ENCODE results near the gene SNX30. TPM values are rescaled to one million over a fixed set of nuclear protein-coding genes. Genes with fewer than 3 reads are reported as not detected.

The SNX30 gene
- total RNA-seq, 1 experiment from 2014 or later: 32.5 TPM

DNA sequence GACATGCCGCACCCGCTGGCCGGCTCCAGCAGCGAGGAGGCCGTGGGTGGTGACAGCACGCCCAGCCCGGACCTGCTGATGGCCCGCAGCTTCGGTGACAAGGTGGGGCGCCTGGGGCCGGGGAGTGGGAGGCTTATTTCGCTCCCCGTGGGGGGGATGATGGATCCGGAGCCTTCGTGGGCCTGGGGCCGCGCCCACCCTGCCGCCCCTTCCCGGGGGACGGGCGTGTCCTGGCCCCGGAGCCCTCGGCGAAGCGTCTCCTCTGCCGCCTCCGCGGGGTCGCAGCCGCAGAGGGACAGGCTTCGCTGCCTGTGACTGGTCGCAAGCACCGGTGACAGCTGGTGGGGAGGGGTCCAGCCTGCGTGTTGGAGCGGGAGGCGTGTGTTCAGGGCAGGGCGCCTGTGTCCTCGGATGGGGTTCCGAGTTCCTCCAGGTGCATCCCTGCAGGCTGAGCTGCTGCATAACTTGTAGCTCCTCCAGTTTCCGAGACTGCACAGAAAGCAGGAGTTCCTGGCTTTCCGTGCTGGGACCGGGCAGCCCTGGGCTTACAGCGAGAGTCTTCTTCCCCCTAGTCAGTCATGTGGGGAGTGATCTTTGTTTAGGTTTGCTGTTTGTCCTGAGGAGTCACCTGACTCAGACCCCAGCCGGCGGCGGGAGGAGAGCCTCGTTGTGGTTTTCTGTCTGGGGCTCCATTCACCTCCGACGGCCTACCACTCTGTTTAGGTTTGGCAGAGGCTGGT lies 666 bp downstream of the SNX30 start:
- TF ChIP-seq CTCF (conservative IDR thresholded peaks at IDR 0.05) (no peak), EZH2 (IDR thresholded peaks at IDR 0.05; ENCODE audit: low read depth) (no peak)
- peak; percentile 68 to 69 for DNase-seq
- peaks cover 57% of the 10 kb centered on the region for H3K4me1 ChIP-seq (replicated peaks; ENCODE audit: insufficient read depth)
- H3F3A ChIP-seq (ENCODE audit: insufficient read depth, low read depth): peaks cover 45% of the 10 kb centered on the region
- H3K36me3 ChIP-seq (ENCODE audit: low read depth): no peaks in the 10 kb centered on the region
- H3K79me2 ChIP-seq (ENCODE audit: low read depth): peaks cover 47% of the 10 kb centered on the region
- ChIA-PET CTCF (interaction anchor here (0.6 to 0.7 kb wide), 3 partner anchors 62 to 438 kb away, joined by 5 to 10 read pairs (median 8); partner anchors contain the start of gene HSDL2), POLR2A (ENCODE audit: unreplicated experiment) (interaction anchor here (0.6 kb wide), 1 partner anchor 644 kb away, joined by 3 read pairs; no protein-coding TSS in a partner anchor)
- no peaks in the 10 kb centered on the region for H3K9me3 ChIP-seq (ENCODE audit: insufficient read depth, low read depth)
- no peaks in the 10 kb centered on the region for H3K9me2 ChIP-seq (ENCODE audit: insufficient read depth)
- intact Hi-C loops (cut with micrococcal nuclease; ENCODE audit: unreplicated experiment): loop anchor here (2.0 to 10.0 kb wide), 5 partner anchors 32 to 594 kb away; partner anchors contain the start of genes BSPRY, HSDL2, INIP and KIAA1958
- no peaks in the 10 kb centered on the region for H3K27me3 ChIP-seq (ENCODE audit: insufficient read depth, low read depth)
- no TSS peak for BruUV-seq (replicated peaks)
- H4K20me1 ChIP-seq (ENCODE audit: insufficient read depth): no peaks in the 10 kb centered on the region
- peak overlapping the region; percentile 98 for H3K4me3 ChIP-seq
- H3K4me2 ChIP-seq: peak overlapping the region; percentile 95
- peak overlapping the region; percentile 90 for H2AFZ ChIP-seq
- peak overlapping the region; percentile 47 for H3K27ac ChIP-seq

DNA sequence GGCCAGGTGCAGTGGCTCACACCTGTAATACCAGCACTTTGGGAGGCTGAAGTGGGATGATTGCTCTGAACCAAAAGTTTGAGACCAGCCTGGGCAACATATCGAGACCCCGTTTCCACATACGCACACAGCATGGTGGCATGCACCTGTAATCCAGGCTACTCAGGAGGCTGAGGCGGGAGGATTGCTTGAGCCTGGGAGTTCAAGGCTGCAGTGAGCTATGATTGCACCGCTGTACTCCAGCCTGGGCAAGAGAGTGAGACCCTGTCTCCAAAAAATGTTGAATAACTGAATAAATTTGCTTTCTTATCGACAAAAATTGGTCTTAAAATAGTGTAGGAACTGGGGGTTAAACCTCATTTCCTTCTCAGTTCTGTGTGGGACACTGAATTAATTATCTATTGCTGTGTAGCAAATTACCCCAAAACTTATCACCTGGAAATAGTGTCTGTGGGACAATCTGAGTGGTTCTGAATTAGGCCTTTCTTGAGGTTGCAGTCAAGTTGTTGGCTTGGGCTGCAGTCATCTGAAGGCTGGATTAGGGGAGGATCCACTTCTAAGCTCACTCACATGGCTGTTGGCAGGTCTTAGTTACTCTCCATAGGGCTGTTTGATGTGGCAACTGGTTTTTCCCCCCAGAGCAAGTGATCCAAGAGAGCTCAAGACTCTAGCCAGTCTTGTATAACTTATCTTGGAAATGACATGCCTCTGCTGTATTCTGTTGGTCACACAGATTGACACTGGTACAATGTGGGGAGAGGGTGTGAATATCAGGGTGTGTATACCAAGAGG lies 2.0 kb downstream of the SNX30 start:
- Histone ChIP-seq H3K36me3 (ENCODE audit: low read depth) (no peaks in the 10 kb centered on the region), H3K4me1 (replicated peaks; ENCODE audit: insufficient read depth) (peaks cover 70% of the 10 kb centered on the region), H3K4me2 (peak overlapping the region; percentile 95), H3K9me3 (ENCODE audit: insufficient read depth, low read depth) (no peaks in the 10 kb centered on the region), H3K79me2 (ENCODE audit: low read depth) (peaks cover 59% of the 10 kb centered on the region), H2AFZ (no peak overlapping the region), H3K4me3 (0 out of 2 replicates have a peak overlapping the region, but pooled peaks have one; percentile 98), H3K27me3 (ENCODE audit: insufficient read depth, low read depth) (no peaks in the 10 kb centered on the region), H3K9me2 (ENCODE audit: insufficient read depth) (no peaks in the 10 kb centered on the region), H3K27ac (peak overlapping the region; percentile 87), H4K20me1 (ENCODE audit: insufficient read depth) (no peaks in the 10 kb centered on the region), H3F3A (ENCODE audit: insufficient read depth, low read depth) (peaks cover 58% of the 10 kb centered on the region)
- TF ChIP-seq CTCF (conservative IDR thresholded peaks at IDR 0.05) (no peak), EZH2 (IDR thresholded peaks at IDR 0.05; ENCODE audit: low read depth) (no peak)
- TSS peak; percentile 3 for BruUV-seq (replicated peaks)
- intact Hi-C loops (cut with micrococcal nuclease; ENCODE audit: unreplicated experiment): loop anchor here (5.0 to 10.0 kb wide), 3 partner anchors 195 to 592 kb away; partner anchors contain the start of genes BSPRY, HSDL2 and WDR31
- no peak for DNase-seq
- POLR2A ChIA-PET (ENCODE audit: unreplicated experiment): interaction anchor here (0.6 kb wide), 1 partner anchor 398 kb away, joined by 11 read pairs; the partner anchor contains the start of gene SLC31A2
- CTCF ChIA-PET: no interaction called here

DNA sequence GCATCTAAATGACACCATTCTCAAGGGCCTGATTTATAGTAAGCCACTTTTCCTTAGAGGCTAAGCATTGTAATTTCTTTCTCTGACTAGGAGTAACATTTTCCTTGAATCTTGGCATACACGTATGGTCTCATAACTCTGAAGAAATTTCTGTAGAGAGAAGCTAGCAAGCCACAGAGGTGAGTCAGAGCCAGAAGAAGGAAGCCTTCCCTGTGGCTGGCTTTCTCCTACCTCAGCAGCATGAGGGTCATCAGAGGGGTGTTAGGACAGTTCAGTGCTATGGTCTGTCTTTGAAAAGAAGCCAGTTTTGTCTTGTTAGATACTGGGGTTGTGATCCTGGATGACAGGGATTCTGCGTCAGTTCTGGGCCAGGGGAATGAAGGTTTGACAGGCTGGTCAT lies 3.2 kb downstream of the SNX30 start:
- intact Hi-C loops (cut with micrococcal nuclease; ENCODE audit: unreplicated experiment): loop anchor here (1.0 to 10.0 kb wide), 4 partner anchors 196 to 591 kb away; partner anchors contain the start of genes BSPRY, HSDL2 and WDR31
- Histone ChIP-seq H3K4me1 (replicated peaks; ENCODE audit: insufficient read depth) (peaks cover 78% of the 10 kb centered on the region), H4K20me1 (ENCODE audit: insufficient read depth) (no peaks in the 10 kb centered on the region), H3K27me3 (ENCODE audit: insufficient read depth, low read depth) (no peaks in the 10 kb centered on the region), H3K27ac (peak overlapping the region; percentile 87), H3K4me2 (peak overlapping the region; percentile 95), H3F3A (ENCODE audit: insufficient read depth, low read depth) (peaks cover 62% of the 10 kb centered on the region), H3K4me3 (no peak overlapping the region), H3K9me2 (ENCODE audit: insufficient read depth) (no peaks in the 10 kb centered on the region), H3K36me3 (ENCODE audit: low read depth) (no peaks in the 10 kb centered on the region), H3K79me2 (ENCODE audit: low read depth) (peaks cover 69% of the 10 kb centered on the region), H2AFZ (no peak overlapping the region), H3K9me3 (ENCODE audit: insufficient read depth, low read depth) (no peaks in the 10 kb centered on the region)
- ChIA-PET POLR2A (ENCODE audit: unreplicated experiment) (interaction anchor here (0.5 to 0.6 kb wide), 7 partner anchors 9 to 641 kb away, joined by 3 to 9 read pairs (median 3); partner anchors contain the start of genes FKBP15, SLC31A1 and SLC31A2), CTCF (no interaction called here)
- TF ChIP-seq EZH2 (IDR thresholded peaks at IDR 0.05; ENCODE audit: low read depth) (no peak), CTCF (conservative IDR thresholded peaks at IDR 0.05) (no peak)
- DNase-seq: peak; percentile 61 to 86
- no TSS peak for BruUV-seq (replicated peaks)
